Measurements from ENCODE around the gene LMF1.

DNA sequence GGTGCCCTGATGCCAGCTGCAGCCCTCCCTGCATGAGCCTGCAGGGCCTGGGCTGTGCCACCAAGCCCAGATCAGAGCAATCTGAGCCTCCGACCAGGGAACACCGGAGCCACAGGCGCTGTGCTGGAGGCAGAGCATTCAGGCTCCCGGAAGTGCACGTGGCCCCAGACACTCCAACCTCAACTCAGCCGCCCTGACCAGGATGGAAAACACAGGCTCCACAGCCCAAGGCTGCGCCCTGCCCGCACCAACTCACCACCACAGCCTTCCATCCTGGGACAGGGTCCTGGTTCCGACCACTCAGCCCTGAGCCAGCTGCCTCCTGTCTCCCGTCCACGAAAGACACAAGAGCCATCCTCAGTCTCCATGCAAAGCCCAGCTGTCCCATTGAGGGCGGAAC, 18.5 kb downstream of the LMF1 start:
- no peak for TF ChIP-seq EZH2 (IDR thresholded peaks at IDR 0.05)
- TF ChIP-seq POLR2A (IDR thresholded peaks at IDR 0.05; ENCODE audit: borderline replicate concordance, extremely low read depth, insufficient read depth, insufficient read length), result no peak
- TF ChIP-seq, protein P1, sequence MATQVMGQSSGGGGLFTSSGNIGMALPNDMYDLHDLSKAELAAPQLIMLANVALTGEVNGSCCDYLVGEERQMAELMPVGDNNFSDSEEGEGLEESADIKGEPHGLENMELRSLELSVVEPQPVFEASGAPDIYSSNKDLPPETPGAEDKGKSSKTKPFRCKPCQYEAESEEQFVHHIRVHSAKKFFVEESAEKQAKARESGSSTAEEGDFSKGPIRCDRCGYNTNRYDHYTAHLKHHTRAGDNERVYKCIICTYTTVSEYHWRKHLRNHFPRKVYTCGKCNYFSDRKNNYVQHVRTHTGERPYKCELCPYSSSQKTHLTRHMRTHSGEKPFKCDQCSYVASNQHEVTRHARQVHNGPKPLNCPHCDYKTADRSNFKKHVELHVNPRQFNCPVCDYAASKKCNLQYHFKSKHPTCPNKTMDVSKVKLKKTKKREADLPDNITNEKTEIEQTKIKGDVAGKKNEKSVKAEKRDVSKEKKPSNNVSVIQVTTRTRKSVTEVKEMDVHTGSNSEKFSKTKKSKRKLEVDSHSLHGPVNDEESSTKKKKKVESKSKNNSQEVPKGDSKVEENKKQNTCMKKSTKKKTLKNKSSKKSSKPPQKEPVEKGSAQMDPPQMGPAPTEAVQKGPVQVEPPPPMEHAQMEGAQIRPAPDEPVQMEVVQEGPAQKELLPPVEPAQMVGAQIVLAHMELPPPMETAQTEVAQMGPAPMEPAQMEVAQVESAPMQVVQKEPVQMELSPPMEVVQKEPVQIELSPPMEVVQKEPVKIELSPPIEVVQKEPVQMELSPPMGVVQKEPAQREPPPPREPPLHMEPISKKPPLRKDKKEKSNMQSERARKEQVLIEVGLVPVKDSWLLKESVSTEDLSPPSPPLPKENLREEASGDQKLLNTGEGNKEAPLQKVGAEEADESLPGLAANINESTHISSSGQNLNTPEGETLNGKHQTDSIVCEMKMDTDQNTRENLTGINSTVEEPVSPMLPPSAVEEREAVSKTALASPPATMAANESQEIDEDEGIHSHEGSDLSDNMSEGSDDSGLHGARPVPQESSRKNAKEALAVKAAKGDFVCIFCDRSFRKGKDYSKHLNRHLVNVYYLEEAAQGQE (IDR thresholded peaks at IDR 0.05; ENCODE audit: low read depth), result no peak
- TF ChIP-seq, protein P2, sequence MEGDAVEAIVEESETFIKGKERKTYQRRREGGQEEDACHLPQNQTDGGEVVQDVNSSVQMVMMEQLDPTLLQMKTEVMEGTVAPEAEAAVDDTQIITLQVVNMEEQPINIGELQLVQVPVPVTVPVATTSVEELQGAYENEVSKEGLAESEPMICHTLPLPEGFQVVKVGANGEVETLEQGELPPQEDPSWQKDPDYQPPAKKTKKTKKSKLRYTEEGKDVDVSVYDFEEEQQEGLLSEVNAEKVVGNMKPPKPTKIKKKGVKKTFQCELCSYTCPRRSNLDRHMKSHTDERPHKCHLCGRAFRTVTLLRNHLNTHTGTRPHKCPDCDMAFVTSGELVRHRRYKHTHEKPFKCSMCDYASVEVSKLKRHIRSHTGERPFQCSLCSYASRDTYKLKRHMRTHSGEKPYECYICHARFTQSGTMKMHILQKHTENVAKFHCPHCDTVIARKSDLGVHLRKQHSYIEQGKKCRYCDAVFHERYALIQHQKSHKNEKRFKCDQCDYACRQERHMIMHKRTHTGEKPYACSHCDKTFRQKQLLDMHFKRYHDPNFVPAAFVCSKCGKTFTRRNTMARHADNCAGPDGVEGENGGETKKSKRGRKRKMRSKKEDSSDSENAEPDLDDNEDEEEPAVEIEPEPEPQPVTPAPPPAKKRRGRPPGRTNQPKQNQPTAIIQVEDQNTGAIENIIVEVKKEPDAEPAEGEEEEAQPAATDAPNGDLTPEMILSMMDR (IDR thresholded peaks at IDR 0.05 in 2 of 3, conservative IDR thresholded peaks at IDR 0.05 in 1 of 3; ENCODE audit: borderline replicate concordance in 1 of 3, insufficient read depth in 1 of 3, low read depth in 2 of 3, low read length in 2 of 3), result no peak
- TF ChIP-seq SP1 (IDR thresholded peaks at IDR 0.05; ENCODE audit: low read depth), result no peak
- TF ChIP-seq CBX3 (IDR thresholded peaks at IDR 0.05; ENCODE audit: low read depth), result no peak

Data from HCT116 (cell line).